Nephron (organoid): ENCODE results near the gene FIBCD1.

Experiments used
- H3K27ac Mint-ChIP-seq, 3 experiments: 2 replicates each; pipeline ENCODE4 v1.8.0; 2020; ENCODE audit warnings: mixed read lengths in 3 of 3, mild to moderate bottlenecking in 2 of 3, moderate library complexity in 1 of 3
- H3K27me3 Mint-ChIP-seq: 2 replicates; pipeline ENCODE4 v1.8.0; 2021; ENCODE audit warnings: low read depth, mild to moderate bottlenecking, moderate library complexity, mixed read lengths
- H3K36me3 Mint-ChIP-seq: 2 replicates; pipeline ENCODE4 v1.8.0; 2020; ENCODE audit warnings: low read depth, mixed read lengths
- H3K4me1 Mint-ChIP-seq: 2 replicates; pipeline ENCODE4 v1.8.0; 2020; ENCODE audit warnings: mixed read lengths
- H3K4me3 Mint-ChIP-seq, 3 experiments: 2 replicates each; pipeline ENCODE4 v1.8.0; 2020; ENCODE audit warnings: mild to moderate bottlenecking in 3 of 3, mixed read lengths in 3 of 3, moderate library complexity in 2 of 3
- H3K9me3 Mint-ChIP-seq: 2 replicates; pipeline ENCODE4 v1.8.0; 2020; ENCODE audit warnings: mixed read lengths
- TF ChIP-seq, protein P1 (sequence below), 3 experiments: fragments of 200-600 bp; sonication (generic); IDR thresholded peaks; one replicate each; pipeline ENCODE4 v1.5.0; 2021; ENCODE audit warnings: antibody characterized with exemption in 3 of 3; ENCODE audit not compliant: unreplicated experiment in 3 of 3

Gene FIBCD1

DNA sequence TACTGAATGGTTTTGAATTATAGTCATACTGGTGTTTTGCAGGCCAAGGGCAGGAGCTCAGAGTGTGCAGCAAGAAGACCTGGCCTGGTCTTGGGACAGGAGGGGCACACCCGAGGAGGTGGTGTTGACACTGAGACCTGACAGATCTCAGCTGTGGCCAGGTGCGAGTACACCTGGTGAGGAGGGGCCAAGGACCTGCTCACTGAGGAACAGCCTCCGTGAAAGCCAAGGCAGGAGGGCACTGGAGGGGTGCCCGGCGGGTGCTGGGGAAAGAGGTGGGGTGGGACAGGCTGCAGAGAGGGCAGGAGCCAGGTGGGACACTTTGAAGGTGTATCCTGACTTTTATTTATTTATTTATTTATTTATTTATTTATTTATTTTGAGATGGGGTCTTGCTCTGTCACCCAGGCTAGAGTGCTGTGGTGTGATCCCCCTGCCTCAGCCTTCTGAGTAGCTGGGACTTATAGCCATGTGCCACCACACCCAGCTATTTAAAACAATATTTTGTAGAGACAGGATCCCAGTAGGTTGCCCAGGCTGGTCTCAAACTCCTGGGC, 46.6 kb upstream of the FIBCD1 start:
- H3K4me3 Mint-ChIP-seq = no peak overlapping the region
- no peak overlapping the region for H3K27ac Mint-ChIP-seq
- H3K4me1 Mint-ChIP-seq = peaks cover 22% of the 10 kb centered on the region
- H3K27me3 Mint-ChIP-seq = peaks cover 87% of the 10 kb centered on the region
- H3K36me3 Mint-ChIP-seq = no peaks in the 10 kb centered on the region
- no peaks in the 10 kb centered on the region for H3K9me3 Mint-ChIP-seq
- TF ChIP-seq, protein P1, sequence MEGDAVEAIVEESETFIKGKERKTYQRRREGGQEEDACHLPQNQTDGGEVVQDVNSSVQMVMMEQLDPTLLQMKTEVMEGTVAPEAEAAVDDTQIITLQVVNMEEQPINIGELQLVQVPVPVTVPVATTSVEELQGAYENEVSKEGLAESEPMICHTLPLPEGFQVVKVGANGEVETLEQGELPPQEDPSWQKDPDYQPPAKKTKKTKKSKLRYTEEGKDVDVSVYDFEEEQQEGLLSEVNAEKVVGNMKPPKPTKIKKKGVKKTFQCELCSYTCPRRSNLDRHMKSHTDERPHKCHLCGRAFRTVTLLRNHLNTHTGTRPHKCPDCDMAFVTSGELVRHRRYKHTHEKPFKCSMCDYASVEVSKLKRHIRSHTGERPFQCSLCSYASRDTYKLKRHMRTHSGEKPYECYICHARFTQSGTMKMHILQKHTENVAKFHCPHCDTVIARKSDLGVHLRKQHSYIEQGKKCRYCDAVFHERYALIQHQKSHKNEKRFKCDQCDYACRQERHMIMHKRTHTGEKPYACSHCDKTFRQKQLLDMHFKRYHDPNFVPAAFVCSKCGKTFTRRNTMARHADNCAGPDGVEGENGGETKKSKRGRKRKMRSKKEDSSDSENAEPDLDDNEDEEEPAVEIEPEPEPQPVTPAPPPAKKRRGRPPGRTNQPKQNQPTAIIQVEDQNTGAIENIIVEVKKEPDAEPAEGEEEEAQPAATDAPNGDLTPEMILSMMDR (IDR thresholded peaks at IDR 0.05; ENCODE audit: unreplicated experiment in 3 of 3) = no peak

DNA sequence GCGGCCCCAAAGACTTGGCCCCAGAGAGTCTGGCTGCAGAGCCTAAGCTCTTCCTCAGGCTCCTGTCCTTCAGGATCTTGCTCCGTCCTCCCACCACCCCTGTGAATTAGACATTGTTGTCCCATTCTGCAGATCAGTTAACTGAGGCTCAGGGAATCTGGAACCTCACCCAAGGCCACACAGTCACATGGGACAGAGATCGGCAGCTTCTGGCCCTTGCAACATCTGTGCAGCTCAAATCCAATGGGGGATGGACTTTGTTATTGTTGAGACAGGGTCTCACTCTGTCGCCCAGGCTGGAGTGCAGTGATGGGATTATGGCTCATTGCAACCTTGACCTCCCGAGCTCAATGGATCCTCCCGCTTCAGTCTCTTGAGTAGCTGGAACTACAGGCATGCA, 46.0 kb upstream of the FIBCD1 start:
- Mint-ChIP-seq H3K27me3 (peaks cover 88% of the 10 kb centered on the region), H3K27ac (no peak overlapping the region), H3K4me3 (no peak overlapping the region), H3K36me3 (no peaks in the 10 kb centered on the region), H3K9me3 (no peaks in the 10 kb centered on the region), H3K4me1 (peaks cover 18% of the 10 kb centered on the region)
- TF ChIP-seq, protein P1 (IDR thresholded peaks at IDR 0.05; ENCODE audit: unreplicated experiment in 3 of 3) = no peak

DNA sequence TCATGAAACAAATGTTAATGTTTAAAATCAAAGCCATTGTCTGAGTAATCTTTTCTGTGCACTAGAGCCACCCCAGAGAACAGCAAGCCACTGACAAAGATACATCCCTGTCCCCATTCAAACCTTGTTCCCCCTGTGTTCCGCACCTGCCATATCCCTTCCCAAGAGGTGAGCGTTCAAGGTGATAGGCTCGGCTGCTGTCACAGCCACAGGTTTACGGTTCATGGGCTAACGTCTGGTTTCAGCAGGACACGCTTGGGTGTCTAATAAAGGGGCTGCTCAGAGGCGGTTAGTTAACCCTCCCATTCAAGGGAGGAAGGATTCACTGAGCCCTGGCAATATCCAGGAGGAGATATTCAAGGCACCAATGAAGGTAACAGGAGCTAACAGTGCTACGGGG, 45.5 kb upstream of the FIBCD1 start:
- Mint-ChIP-seq H3K4me3 (no peak overlapping the region), H3K9me3 (no peaks in the 10 kb centered on the region), H3K27ac (peak overlapping the region in 1 of 3 experiments; percentile 21), H3K4me1 (peaks cover 18% of the 10 kb centered on the region), H3K36me3 (no peaks in the 10 kb centered on the region), H3K27me3 (peaks cover 91% of the 10 kb centered on the region)
- TF ChIP-seq, protein P1 (IDR thresholded peaks at IDR 0.05; ENCODE audit: unreplicated experiment in 3 of 3) = no peak

DNA sequence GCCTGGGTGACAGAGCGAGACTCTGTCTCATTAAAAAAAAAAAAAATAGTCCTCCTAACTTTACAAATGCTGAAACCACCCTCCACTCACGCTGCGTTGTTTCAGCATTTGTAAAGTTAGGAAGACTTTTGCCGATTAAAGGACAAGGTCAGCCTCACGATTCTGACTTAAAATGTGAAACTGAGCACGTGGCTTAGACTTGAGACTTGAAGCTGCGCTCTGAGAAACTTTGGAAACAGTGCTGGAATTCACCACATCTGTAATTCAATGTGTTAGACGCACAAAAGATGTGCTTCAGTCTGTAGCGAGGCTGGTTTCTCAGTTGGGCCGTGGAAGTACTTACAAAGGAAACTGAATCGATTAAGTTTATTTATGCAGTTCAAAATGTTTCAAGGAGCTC, 44.9 kb upstream of the FIBCD1 start:
- Mint-ChIP-seq H3K27ac (peak overlapping the region in 1 of 3 experiments; percentile 21), H3K4me1 (peaks cover 18% of the 10 kb centered on the region), H3K36me3 (no peaks in the 10 kb centered on the region), H3K27me3 (peaks cover 89% of the 10 kb centered on the region), H3K4me3 (no peak overlapping the region), H3K9me3 (no peaks in the 10 kb centered on the region)
- TF ChIP-seq, protein P1 (IDR thresholded peaks at IDR 0.05; ENCODE audit: unreplicated experiment in 3 of 3) = no peak

DNA sequence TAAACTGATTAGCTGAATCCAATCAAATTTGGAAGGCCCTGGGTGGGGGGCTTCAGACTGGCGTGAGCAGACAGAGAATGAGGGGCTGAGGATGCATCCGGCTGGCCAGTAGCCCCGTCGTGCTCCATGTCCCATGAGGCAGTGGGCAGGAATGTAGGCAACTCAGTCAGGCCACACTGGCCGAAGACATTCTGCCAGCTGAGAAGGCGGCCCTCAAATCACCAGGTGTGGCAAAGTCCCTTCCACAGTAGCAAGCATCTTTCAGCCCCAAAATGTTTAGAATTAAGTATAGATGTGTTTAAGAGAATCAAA, 44.3 kb upstream of the FIBCD1 start:
- H3K27ac Mint-ChIP-seq = no peak overlapping the region

More for the DNA sequence above, 44.3 kb upstream of the FIBCD1 start:
- H3K27me3 Mint-ChIP-seq = peaks cover 83% of the 10 kb centered on the region
- H3K9me3 Mint-ChIP-seq = no peaks in the 10 kb centered on the region
- H3K36me3 Mint-ChIP-seq = no peaks in the 10 kb centered on the region
- TF ChIP-seq, protein P1 (IDR thresholded peaks at IDR 0.05; ENCODE audit: unreplicated experiment in 3 of 3) = no peak
- H3K4me1 Mint-ChIP-seq = peaks cover 14% of the 10 kb centered on the region
- no peak overlapping the region for H3K4me3 Mint-ChIP-seq
